PC-3 (cell line): Measurements from ENCODE around the gene KCNG3. TPM values are rescaled to one million over a fixed set of nuclear protein-coding genes. Genes with fewer than 3 reads are reported as not detected.

Experiments
- ATAC-seq: fragments of 200-7000 bp; cut with Tn5 transposase; 2 replicates; pipeline ENCODE4 v1.9.1; 2020; ENCODE audit warnings: mild to moderate bottlenecking, moderate library complexity
- BruUV-seq: library from RNA; stranded (reverse); fragments of 400-500 nt; replicated peaks from 2 replicates; lab custom pipeline; 2021; lab: Mats Ljungman, UMichigan
- CTCF ChIA-PET: fragments of 300-600 bp; sonication (Branson Sonifier 250); formaldehyde crosslinking; loops from one replicate; lab custom pipeline; 2022; ENCODE audit warnings: antibody characterized with exemption; lab: Charles Lee
- POLR2A ChIA-PET: fragments of 300-600 bp; sonication (Branson Sonifier 250); formaldehyde crosslinking; loops from one replicate; lab custom pipeline; 2022; ENCODE audit warnings: antibody characterized with exemption; ENCODE audit not compliant: unreplicated experiment; lab: Charles Lee
- DNase-seq: peaks from one replicate; pipeline ENCODE4 v3.0.0-alpha.2; 2015
- H2AFZ ChIP-seq: fragments of 300-600 bp; sonication (generic); 2 replicates; pipeline ENCODE4 v1.6.0; 2016; ENCODE audit warnings: antibody characterized with exemption, low read length
- H3F3A ChIP-seq: fragments of 300-600 bp; sonication (generic); one replicate; pipeline ENCODE4 v1.6.0; 2017; ENCODE audit warnings: antibody characterized with exemption, low read length, control low read depth, mild to moderate bottlenecking; ENCODE audit not compliant: unreplicated experiment
- H3K27ac ChIP-seq: fragments of 300-600 bp; sonication (generic); 2 replicates; pipeline ENCODE4 v1.5.1; 2016; ENCODE audit warnings: mild to moderate bottlenecking, low read length
- H3K27me3 ChIP-seq: fragments of 300-600 bp; sonication (generic); 2 replicates; pipeline ENCODE4 v1.6.1; 2016; ENCODE audit warnings: low read length, mixed read lengths
- H3K36me3 ChIP-seq: fragments of 300-600 bp; sonication (generic); 2 replicates; pipeline ENCODE4 v1.6.1; 2016; ENCODE audit warnings: low read depth, mixed run types, low read length, mixed read lengths
- H3K4me1 ChIP-seq: fragments of 300-600 bp; sonication (generic); 2 replicates; pipeline ENCODE4 v1.5.1; 2016; ENCODE audit warnings: low read length; ENCODE audit not compliant: insufficient read depth
- H3K4me2 ChIP-seq: fragments of 300-600 bp; sonication (generic); 2 replicates; pipeline ENCODE4 v1.6.0; 2016; ENCODE audit warnings: low read length
- H3K4me3 ChIP-seq: fragments of 300-600 bp; sonication (generic); 2 replicates; pipeline ENCODE4 v1.5.1; 2016; ENCODE audit warnings: mild to moderate bottlenecking, low read length, mixed read lengths
- H3K79me2 ChIP-seq: fragments of 300-600 bp; sonication (generic); 2 replicates; pipeline ENCODE4 v1.6.1; 2017; ENCODE audit warnings: low read length, mixed read lengths
- H3K9ac ChIP-seq: fragments of 300-600 bp; sonication (generic); 2 replicates; pipeline ENCODE4 v1.6.0; 2016; ENCODE audit warnings: mild to moderate bottlenecking, low read length
- H3K9me2 ChIP-seq: fragments of 300-600 bp; sonication (generic); replicated peaks from 2 replicates; pipeline ENCODE4 v1.6.1; 2016; ENCODE audit warnings: mixed run types, low read length, mixed read lengths
- H3K9me3 ChIP-seq: fragments of 300-600 bp; sonication (generic); 2 replicates; pipeline ENCODE4 v1.6.1; 2016; ENCODE audit warnings: low read length, mixed read lengths
- H4K20me1 ChIP-seq: fragments of 300-600 bp; sonication (generic); 2 replicates; pipeline ENCODE4 v1.6.1; 2016; ENCODE audit warnings: low read length, mixed read lengths
- CTCF ChIP-seq: fragments of 300-600 bp; sonication (generic); conservative IDR thresholded peaks from 2 replicates; pipeline ENCODE4 v1.5.1; 2017; ENCODE audit warnings: antibody characterized with exemption, low read depth, mild to moderate bottlenecking, low read length
- EZH2 ChIP-seq: fragments of 300-600 bp; sonication (generic); IDR thresholded peaks from one replicate; pipeline ENCODE4 v1.6.1; 2017; ENCODE audit warnings: antibody characterized with exemption, mild to moderate bottlenecking, low read length; ENCODE audit not compliant: unreplicated experiment
- EZH2phosphoT487 ChIP-seq: fragments of 300-600 bp; sonication (generic); IDR thresholded peaks from 2 replicates; pipeline ENCODE4 v1.6.1; 2018; ENCODE audit warnings: mild to moderate bottlenecking, antibody characterized with exemption, low read length, borderline replicate concordance
- intact Hi-C: fragments of 100-400 bp; cut with micrococcal nuclease; formaldehyde crosslinking; loops from 2 replicates; pipeline ENCODE4 v1.9.0; 2023
- total RNA-seq: library from RNA; depleted of rRNA; stranded (reverse); fragments of >200 nt; gene quantifications from 2 replicates; pipeline ENCODE4 v1.2.3, GENCODE V29; 2014

Gene KCNG3
- total RNA-seq, 1 experiment from 2014 or later, result 2.4 TPM

- H3K4me1 ChIP-seq, result peaks cover 15% of the 10 kb centered on the region
- H3K9me3 ChIP-seq, result no peaks in the 10 kb centered on the region
- peak overlapping the region; percentile 92 for H3K4me2 ChIP-seq
- H3K27ac ChIP-seq, result no peak overlapping the region
- TSS peak; percentile 32 for BruUV-seq
- CTCF ChIA-PET, result interaction anchor here (1.3 kb wide), 1 partner anchor 167 kb away, joined by 5 read pairs; no protein-coding TSS in a partner anchor
- POLR2A ChIA-PET, result no interaction called here
- no peaks in the 10 kb centered on the region for H3K79me2 ChIP-seq
- H3K9ac ChIP-seq, result no peak overlapping the region
- no peaks in the 10 kb centered on the region for H3K27me3 ChIP-seq
- TF ChIP-seq EZH2phosphoT487, result no peak
- TF ChIP-seq EZH2, result no peak
- no peak for TF ChIP-seq CTCF
- H3K9me2 ChIP-seq, result no peaks in the 10 kb centered on the region
- no peaks in the 10 kb centered on the region for H3K36me3 ChIP-seq
- ATAC-seq (no peak), DNase-seq (no peak)
- no peaks in the 10 kb centered on the region for H4K20me1 ChIP-seq
- H3F3A ChIP-seq, result no peaks in the 10 kb centered on the region
- intact Hi-C loops, result loop anchor here (1.0 to 2.0 kb wide), 2 partner anchors 135 to 168 kb away; partner anchors contain the start of gene COX7A2L
- H3K4me3 ChIP-seq, result peak overlapping the region; percentile 75
- H2AFZ ChIP-seq, result peak overlapping the region; percentile 86
Measured at GRCh38 chr2:42495611-42496010, 1.8 kb upstream of the KCNG3 start.

- CTCF ChIA-PET, result no interaction called here
- Histone ChIP-seq H3K27ac (no peak overlapping the region), H3F3A (no peaks in the 10 kb centered on the region), H3K4me3 (peak overlapping the region; percentile 75), H3K9me3 (no peaks in the 10 kb centered on the region), H3K9me2 (no peaks in the 10 kb centered on the region), H4K20me1 (no peaks in the 10 kb centered on the region), H3K9ac (no peak overlapping the region), H2AFZ (peak overlapping the region; percentile 86), H3K4me1 (peaks cover 15% of the 10 kb centered on the region), H3K79me2 (no peaks in the 10 kb centered on the region), H3K4me2 (peak overlapping the region; percentile 92), H3K36me3 (no peaks in the 10 kb centered on the region), H3K27me3 (no peaks in the 10 kb centered on the region)
- intact Hi-C loops, result loop anchor here (1.0 to 2.0 kb wide), 2 partner anchors 134 to 168 kb away; partner anchors contain the start of gene COX7A2L
- POLR2A ChIA-PET, result no interaction called here
- TF ChIP-seq EZH2, result no peak
- no peak for TF ChIP-seq EZH2phosphoT487
- TF ChIP-seq CTCF, result no peak
- no peak for ATAC-seq
- no TSS peak for BruUV-seq
- no peak for DNase-seq
Measured at GRCh38 chr2:42495234-42495581, 1.4 kb upstream of the KCNG3 start.

GRCh38 chr2:42494355-42495233 is 812 bp upstream of the KCNG3 start:
- Histone ChIP-seq H3F3A (no peaks in the 10 kb centered on the region), H3K9me3 (no peaks in the 10 kb centered on the region), H4K20me1 (no peaks in the 10 kb centered on the region), H3K27me3 (no peaks in the 10 kb centered on the region), H2AFZ (peak overlapping the region; percentile 86), H3K9ac (peak overlapping the region; percentile 71), H3K36me3 (no peaks in the 10 kb centered on the region), H3K79me2 (no peaks in the 10 kb centered on the region), H3K4me3 (peak overlapping the region; percentile 75), H3K4me2 (peak overlapping the region; percentile 92), H3K4me1 (peaks cover 15% of the 10 kb centered on the region), H3K27ac (peak overlapping the region; percentile 71), H3K9me2 (no peaks in the 10 kb centered on the region)
- ATAC-seq (peak; percentile 76), DNase-seq (peak; percentile 95)
- TF ChIP-seq EZH2phosphoT487, result no peak
- peak; percentile 90 for TF ChIP-seq CTCF
- POLR2A ChIA-PET, result no interaction called here
- BruUV-seq, result no TSS peak
- CTCF ChIA-PET, result no interaction called here
- intact Hi-C loops, result loop anchor here (1.0 to 2.0 kb wide), 3 partner anchors 51 to 169 kb away; partner anchors contain the start of gene COX7A2L
